GM12801 (cell line): ENCODE data around the gene SLC22A23.

Source experiments
- CTCF ChIP-seq: IDR thresholded peaks from one replicate; pipeline ENCODE4 v1.5.1; 2011; ENCODE audit warnings: control low read depth; ENCODE audit not compliant: insufficient read length; ENCODE audit errors: extremely low read depth

The SLC22A23 gene

GRCh38 chr6:3423439-3424184 lies 33.2 kb downstream of the SLC22A23 start:
- no peak for TF ChIP-seq CTCF

- TF ChIP-seq CTCF: no peak
These were observed 34.3 kb downstream of the SLC22A23 start for GRCh38 chr6:3422435-3423070.

GRCh38 chr6:3421791-3422434 lies 34.9 kb downstream of the SLC22A23 start:
- no peak for TF ChIP-seq CTCF

GRCh38 chr6:3421143-3421542 lies 35.7 kb downstream of the SLC22A23 start:
- no peak for TF ChIP-seq CTCF

- TF ChIP-seq CTCF: no peak
These were observed 37.1 kb downstream of the SLC22A23 start for GRCh38 chr6:3419624-3420272.

- TF ChIP-seq CTCF: no peak
These were observed 38.3 kb downstream of the SLC22A23 start for GRCh38 chr6:3418496-3419060.

- no peak for TF ChIP-seq CTCF
These were observed 39.4 kb downstream of the SLC22A23 start for GRCh38 chr6:3417473-3417872.
